ENCODE measurements around the gene SERPINA10.

The SERPINA10 gene

DNA sequence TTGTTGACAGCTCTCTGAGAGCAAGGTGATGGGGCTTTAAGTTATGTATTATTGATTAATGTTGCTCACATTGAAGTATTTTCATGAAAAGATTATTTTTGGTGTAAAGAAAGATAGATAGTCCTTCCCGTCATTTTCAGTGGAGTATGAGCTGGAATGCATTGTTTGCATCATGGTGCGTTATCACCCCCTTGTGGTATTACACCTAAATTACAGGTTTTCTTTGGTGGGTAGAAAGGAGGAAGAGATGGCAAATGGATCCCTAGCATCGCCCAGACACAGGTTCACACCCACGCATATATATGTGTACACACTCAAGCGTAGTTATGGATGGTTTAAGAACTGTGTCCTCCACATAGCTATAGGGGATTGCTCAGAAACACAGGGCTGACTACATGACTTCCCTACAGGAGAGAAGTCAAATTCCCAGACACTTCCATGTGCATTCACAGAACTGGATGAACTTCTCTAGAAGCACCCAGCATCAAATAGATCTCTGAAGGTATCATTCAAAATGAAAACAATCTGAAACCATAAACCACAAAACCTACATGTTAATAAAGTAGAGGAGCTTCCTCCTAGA, 14.4 kb upstream of the SERPINA10 start:
- no peaks in the 10 kb centered on the region for H4K20me1 ChIP-seq (ENCODE audit: control insufficient read depth, insufficient read depth, low read depth, low read length)
- H3K9me2 ChIP-seq (replicated peaks; ENCODE audit: control insufficient read depth, low read length): no peaks in the 10 kb centered on the region
- peaks cover 14% of the 10 kb centered on the region; the same call in 1 of the 2 replicates for H3K9me3 ChIP-seq (ENCODE audit: control insufficient read depth, insufficient read depth, low read length)
- H3K4me1 ChIP-seq (ENCODE audit: control insufficient read depth, low read length): no peaks in the 10 kb centered on the region
- no peaks in the 10 kb centered on the region for H3K79me2 ChIP-seq (ENCODE audit: control insufficient read depth, low read length)
- no peaks in the 10 kb centered on the region for H3K36me3 ChIP-seq (ENCODE audit: control insufficient read depth, low read length)
- no peak overlapping the region for H3K4me3 ChIP-seq (ENCODE audit: low read length)
- no peaks in the 10 kb centered on the region for H3F3A ChIP-seq (ENCODE audit: control insufficient read depth, insufficient read depth)
- H3K27me3 ChIP-seq (ENCODE audit: control insufficient read depth, low read length): no peaks in the 10 kb centered on the region
- no peak overlapping the region for H3K27ac ChIP-seq (ENCODE audit: low read depth, low read length)
- H3K4me2 ChIP-seq (ENCODE audit: low read length): no peak overlapping the region
- TF ChIP-seq, protein P1, sequence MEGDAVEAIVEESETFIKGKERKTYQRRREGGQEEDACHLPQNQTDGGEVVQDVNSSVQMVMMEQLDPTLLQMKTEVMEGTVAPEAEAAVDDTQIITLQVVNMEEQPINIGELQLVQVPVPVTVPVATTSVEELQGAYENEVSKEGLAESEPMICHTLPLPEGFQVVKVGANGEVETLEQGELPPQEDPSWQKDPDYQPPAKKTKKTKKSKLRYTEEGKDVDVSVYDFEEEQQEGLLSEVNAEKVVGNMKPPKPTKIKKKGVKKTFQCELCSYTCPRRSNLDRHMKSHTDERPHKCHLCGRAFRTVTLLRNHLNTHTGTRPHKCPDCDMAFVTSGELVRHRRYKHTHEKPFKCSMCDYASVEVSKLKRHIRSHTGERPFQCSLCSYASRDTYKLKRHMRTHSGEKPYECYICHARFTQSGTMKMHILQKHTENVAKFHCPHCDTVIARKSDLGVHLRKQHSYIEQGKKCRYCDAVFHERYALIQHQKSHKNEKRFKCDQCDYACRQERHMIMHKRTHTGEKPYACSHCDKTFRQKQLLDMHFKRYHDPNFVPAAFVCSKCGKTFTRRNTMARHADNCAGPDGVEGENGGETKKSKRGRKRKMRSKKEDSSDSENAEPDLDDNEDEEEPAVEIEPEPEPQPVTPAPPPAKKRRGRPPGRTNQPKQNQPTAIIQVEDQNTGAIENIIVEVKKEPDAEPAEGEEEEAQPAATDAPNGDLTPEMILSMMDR (IDR thresholded peaks at IDR 0.05; ENCODE audit: low read depth, low read length, poor library complexity, severe bottlenecking): peak; percentile 69
- TF ChIP-seq EZH2phosphoT487 (IDR thresholded peaks at IDR 0.05; ENCODE audit: borderline replicate concordance, low read length): no peak

GRCh38 chr14:94306047-94306978, 13.2 kb upstream of the SERPINA10 start:
- Histone ChIP-seq H3F3A (ENCODE audit: control insufficient read depth, insufficient read depth) (no peaks in the 10 kb centered on the region), H3K9me3 (ENCODE audit: control insufficient read depth, insufficient read depth, low read length) (peaks cover 14% of the 10 kb centered on the region; the same call in 1 of the 2 replicates), H3K4me3 (ENCODE audit: low read length) (no peak overlapping the region), H3K27ac (ENCODE audit: low read depth, low read length) (no peak overlapping the region), H3K9me2 (replicated peaks; ENCODE audit: control insufficient read depth, low read length) (no peaks in the 10 kb centered on the region), H4K20me1 (ENCODE audit: control insufficient read depth, insufficient read depth, low read depth, low read length) (no peaks in the 10 kb centered on the region), H3K4me2 (ENCODE audit: low read length) (no peak overlapping the region), H3K27me3 (ENCODE audit: control insufficient read depth, low read length) (no peaks in the 10 kb centered on the region), H3K36me3 (ENCODE audit: control insufficient read depth, low read length) (no peaks in the 10 kb centered on the region), H3K4me1 (ENCODE audit: control insufficient read depth, low read length) (no peaks in the 10 kb centered on the region), H3K79me2 (ENCODE audit: control insufficient read depth, low read length) (no peaks in the 10 kb centered on the region)
- no peak for TF ChIP-seq EZH2phosphoT487 (IDR thresholded peaks at IDR 0.05; ENCODE audit: borderline replicate concordance, low read length)
- TF ChIP-seq, protein P1 (IDR thresholded peaks at IDR 0.05; ENCODE audit: low read depth, low read length, poor library complexity, severe bottlenecking): no peak

DNA sequence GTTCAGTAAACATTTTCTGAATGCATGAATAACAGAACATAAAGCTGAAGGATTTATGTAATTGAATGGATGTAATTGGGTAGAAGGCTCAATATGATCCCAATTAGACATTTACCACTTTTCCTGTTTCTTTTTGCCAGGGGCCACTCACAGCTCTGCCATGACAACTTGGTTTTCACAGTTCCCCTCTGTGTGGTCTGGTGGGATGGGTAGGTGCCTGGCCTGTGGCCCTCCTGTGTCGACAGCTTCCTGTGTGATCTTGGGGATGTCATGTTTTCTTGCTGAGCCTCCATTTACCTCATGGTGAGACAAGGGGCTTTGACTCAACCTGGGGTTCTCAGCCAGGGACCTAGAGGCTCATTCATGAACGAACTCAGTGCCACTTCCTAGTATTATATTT, 12.6 kb upstream of the SERPINA10 start:
- Histone ChIP-seq H3K4me1 (ENCODE audit: control insufficient read depth, low read length) (no peaks in the 10 kb centered on the region), H3K9me3 (ENCODE audit: control insufficient read depth, insufficient read depth, low read length) (peaks cover 14% of the 10 kb centered on the region; the same call in 1 of the 2 replicates), H3K4me2 (ENCODE audit: low read length) (no peak overlapping the region), H3K27ac (ENCODE audit: low read depth, low read length) (no peak overlapping the region), H3K9me2 (replicated peaks; ENCODE audit: control insufficient read depth, low read length) (no peaks in the 10 kb centered on the region), H3K79me2 (ENCODE audit: control insufficient read depth, low read length) (no peaks in the 10 kb centered on the region), H3K4me3 (ENCODE audit: low read length) (no peak overlapping the region), H3F3A (ENCODE audit: control insufficient read depth, insufficient read depth) (no peaks in the 10 kb centered on the region), H3K36me3 (ENCODE audit: control insufficient read depth, low read length) (no peaks in the 10 kb centered on the region), H4K20me1 (ENCODE audit: control insufficient read depth, insufficient read depth, low read depth, low read length) (no peaks in the 10 kb centered on the region), H3K27me3 (ENCODE audit: control insufficient read depth, low read length) (no peaks in the 10 kb centered on the region)
- TF ChIP-seq, protein P1 (IDR thresholded peaks at IDR 0.05; ENCODE audit: low read depth, low read length, poor library complexity, severe bottlenecking): no peak
- no peak for TF ChIP-seq EZH2phosphoT487 (IDR thresholded peaks at IDR 0.05; ENCODE audit: borderline replicate concordance, low read length)

All from DOHH2 (cell line).